OCI-LY7 (cell line): ENCODE measurements around the gene OLIG3. TPM values are rescaled to one million over a fixed set of nuclear protein-coding genes. Genes with fewer than 3 reads are reported as not detected.

ENCODE experiments used
- BruUV-seq: library from RNA; stranded (reverse); fragments of 400-500 nt; replicated peaks from 2 replicates; lab custom pipeline; 2021; lab: Mats Ljungman, UMichigan
- CTCF ChIA-PET: fragments of 300-600 bp; sonication (Branson Sonifier 250); formaldehyde crosslinking; loops from one replicate; lab custom pipeline; 2022; ENCODE audit warnings: antibody characterized with exemption; ENCODE audit not compliant: unreplicated experiment; lab: Charles Lee
- POLR2A ChIA-PET: fragments of 300-600 bp; sonication (Branson Sonifier 250); formaldehyde crosslinking; loops from one replicate; lab custom pipeline; 2022; ENCODE audit warnings: antibody characterized with exemption; lab: Charles Lee
- DNase-seq: peaks from one replicate; pipeline ENCODE4 v3.0.0-alpha.2; 2015; ENCODE audit warnings: low spot score
- H2AFZ ChIP-seq: fragments of 200-600 bp; sonication (generic), shearing (Covaris generic); 2 replicates; pipeline ENCODE4 v1.6.1; 2014; ENCODE audit warnings: mild to moderate bottlenecking, antibody characterized with exemption, low read length, moderate library complexity
- H3K27ac ChIP-seq: fragments of 200-600 bp; sonication (generic); 2 replicates; pipeline ENCODE4 v1.5.1; 2014; ENCODE audit warnings: mixed run types, low read depth, mild to moderate bottlenecking, moderate library complexity, low read length, inconsistent platforms; ENCODE audit not compliant: poor library complexity, severe bottlenecking
- H3K36me3 ChIP-seq: fragments of 200-600 bp; sonication (generic); 2 replicates; pipeline ENCODE4 v1.6.1; 2014; ENCODE audit warnings: mild to moderate bottlenecking, antibody characterized with exemption, low read length, moderate library complexity, mixed read lengths; ENCODE audit not compliant: insufficient read depth
- H3K4me1 ChIP-seq: fragments of 200-600 bp; sonication (generic); 2 replicates; pipeline ENCODE4 v1.5.1; 2014; ENCODE audit warnings: mild to moderate bottlenecking, low read length; ENCODE audit not compliant: insufficient read depth, poor library complexity, severe bottlenecking
- H3K4me2 ChIP-seq: fragments of 200-600 bp; sonication (generic); 2 replicates; pipeline ENCODE4 v1.6.1; 2014; ENCODE audit warnings: mild to moderate bottlenecking, low read length
- H3K4me3 ChIP-seq: fragments of 200-600 bp; sonication (generic); 2 replicates; pipeline ENCODE4 v1.5.1; 2014; ENCODE audit warnings: mild to moderate bottlenecking, low read depth, low read length; ENCODE audit not compliant: poor library complexity, severe bottlenecking
- H3K79me2 ChIP-seq: fragments of 200-600 bp; sonication (generic); 2 replicates; pipeline ENCODE4 v1.6.1; 2016; ENCODE audit warnings: low read depth, mild to moderate bottlenecking, low read length, moderate library complexity, mixed read lengths; ENCODE audit not compliant: insufficient read depth
- H3K9me2 ChIP-seq: fragments of 200-600 bp; sonication (generic); 2 replicates; pipeline ENCODE4 v1.6.1; 2016; ENCODE audit warnings: mild to moderate bottlenecking, low read length, mixed read lengths; ENCODE audit not compliant: insufficient read depth
- H3K9me3 ChIP-seq: fragments of 200-600 bp; sonication (generic); 2 replicates; pipeline ENCODE4 v1.6.1; 2014; ENCODE audit warnings: mild to moderate bottlenecking, mixed run types, low read length, mixed read lengths
- H4K20me1 ChIP-seq: fragments of 200-600 bp; sonication (generic); 2 replicates; pipeline ENCODE4 v1.6.1; 2014; ENCODE audit warnings: mild to moderate bottlenecking, antibody characterized with exemption, low read length, moderate library complexity, mixed read lengths; ENCODE audit not compliant: insufficient read depth
- CTCF ChIP-seq: fragments of 200-600 bp; sonication (generic); conservative IDR thresholded peaks from 2 replicates; pipeline ENCODE4 v1.5.1; 2014; ENCODE audit warnings: mild to moderate bottlenecking, antibody characterized with exemption, low read length, moderate library complexity, mixed read lengths
- EZH2phosphoT487 ChIP-seq: fragments of 200-600 bp; sonication (generic); IDR thresholded peaks from 2 replicates; pipeline ENCODE4 v1.6.1; 2018; ENCODE audit warnings: low read depth, borderline replicate concordance, mild to moderate bottlenecking, mixed run types, antibody characterized with exemption, low read length, moderate library complexity, mixed read lengths
- intact Hi-C: fragments of 100-400 bp; cut with micrococcal nuclease; formaldehyde crosslinking; loops from one replicate; pipeline ENCODE4 v1.10.0; 2022; ENCODE audit not compliant: unreplicated experiment
- total RNA-seq, 2 experiments: library from RNA; depleted of rRNA in 1 of 2; stranded (reverse); fragments of >200 nt in 1 of 2; shearing (Covaris generic) in 1 of 2; gene quantifications; 2 replicates each; pipeline ENCODE4 v1.2.3, GENCODE V29; 2014 to 2022

OLIG3 gene
- total RNA-seq, 2 experiments from 2014 or later: not detected

GRCh38 chr6:137452333-137452894, 41.8 kb downstream of the OLIG3 start:
- POLR2A ChIA-PET: no interaction called here
- BruUV-seq: no TSS peak
- intact Hi-C loops: no loop called here

GRCh38 chr6:137443901-137444300, 50.3 kb downstream of the OLIG3 start:
- Histone ChIP-seq H3K79me2 (no peaks in the 10 kb centered on the region), H3K9me3 (0 out of 2 replicates have a peak, but pooled peaks cover 5% of the 10 kb centered on the region), H3K4me2 (no peak overlapping the region), H3K4me1 (no peaks in the 10 kb centered on the region), H3K36me3 (no peaks in the 10 kb centered on the region), H3K9me2 (no peaks in the 10 kb centered on the region), H2AFZ (no peak overlapping the region), H4K20me1 (no peaks in the 10 kb centered on the region), H3K27ac (no peak overlapping the region), H3K4me3 (no peak overlapping the region)
- no TSS peak for BruUV-seq
- DNase-seq: no peak
- POLR2A ChIA-PET: interaction anchor here (0.5 to 0.7 kb wide), 2 partner anchors 147 to 720 kb away, joined by 3 read pairs; no protein-coding TSS in a partner anchor
- CTCF ChIA-PET: no interaction called here
- intact Hi-C loops: no loop called here
- TF ChIP-seq CTCF (peak; percentile 41), EZH2phosphoT487 (no peak)

More at GRCh38 chr6:137452333-137452894, 41.8 kb downstream of the OLIG3 start:
- Histone ChIP-seq H3K79me2 (no peaks in the 10 kb centered on the region), H3K4me3 (no peak overlapping the region), H2AFZ (no peak overlapping the region), H4K20me1 (no peaks in the 10 kb centered on the region), H3K9me2 (no peaks in the 10 kb centered on the region), H3K27ac (no peak overlapping the region), H3K9me3 (no peaks in the 10 kb centered on the region), H3K4me2 (no peak overlapping the region), H3K4me1 (no peaks in the 10 kb centered on the region), H3K36me3 (no peaks in the 10 kb centered on the region)
- no peak for TF ChIP-seq CTCF
- CTCF ChIA-PET: no interaction called here
- DNase-seq: no peak
